HEK293 (cell line): ENCODE measurements around the gene SPDYE4.

Experiments used
- CTCF ChIP-seq: fragments of 450-650 bp; formaldehyde crosslinking; IDR thresholded peaks from 2 replicates; pipeline ENCODE4 v1.5.1; 2016; ENCODE audit warnings: missing biosample characterization, missing genetic modification characterization
- ZBTB10 ChIP-seq: fragments of 450-650 bp; formaldehyde crosslinking; IDR thresholded peaks from 2 replicates; pipeline ENCODE4 v1.5.1; 2016; ENCODE audit warnings: missing biosample characterization, missing genetic modification characterization
- ZBTB26 ChIP-seq: fragments of 450-650 bp; formaldehyde crosslinking; optimal IDR thresholded peaks from 2 replicates; pipeline ENCODE3; 2016; ENCODE audit warnings: missing biosample characterization, mild to moderate bottlenecking, missing genetic modification characterization
- ZNF223 ChIP-seq: fragments of 450-650 bp; formaldehyde crosslinking; IDR thresholded peaks from 2 replicates; pipeline ENCODE4 v1.5.1; 2016; ENCODE audit warnings: missing biosample characterization, missing genetic modification characterization
- ZNF239 ChIP-seq: fragments of 450-650 bp; formaldehyde crosslinking; IDR thresholded peaks from 2 replicates; pipeline ENCODE4 v1.5.1; 2016; ENCODE audit warnings: missing biosample characterization, missing genetic modification characterization
- ZNF335 ChIP-seq: fragments of 450-650 bp; formaldehyde crosslinking; conservative IDR thresholded peaks from 2 replicates; pipeline ENCODE4 v1.5.1; 2016; ENCODE audit warnings: missing biosample characterization, missing genetic modification characterization

- TF ChIP-seq ZNF223 (tag by site-specific recombination) (no peak), CTCF (tag by site-specific recombination) (no peak), ZBTB10 (tag by site-specific recombination) (no peak), ZNF335 (tag by site-specific recombination) (no peak), ZNF239 (tag by site-specific recombination) (no peak), ZBTB26 (tag by site-specific recombination) (no peak)
Measured at GRCh38 chr17:8734876-8735275, 23.5 kb downstream of the SPDYE4 start.
